Urothelium cell line (cell line): ENCODE data around the gene ADCY5.

ENCODE experiments used
- DNase-seq: peaks from one replicate; pipeline ENCODE4 v3.0.0; 2011; ENCODE audit warnings: low spot score, mixed read lengths
- FAIRE-seq: peaks from 2 replicates; lab custom pipeline; 2011; peaks lifted over from hg19 to GRCh38; lab: Jason Lieb, UNC

ADCY5 gene

DNA sequence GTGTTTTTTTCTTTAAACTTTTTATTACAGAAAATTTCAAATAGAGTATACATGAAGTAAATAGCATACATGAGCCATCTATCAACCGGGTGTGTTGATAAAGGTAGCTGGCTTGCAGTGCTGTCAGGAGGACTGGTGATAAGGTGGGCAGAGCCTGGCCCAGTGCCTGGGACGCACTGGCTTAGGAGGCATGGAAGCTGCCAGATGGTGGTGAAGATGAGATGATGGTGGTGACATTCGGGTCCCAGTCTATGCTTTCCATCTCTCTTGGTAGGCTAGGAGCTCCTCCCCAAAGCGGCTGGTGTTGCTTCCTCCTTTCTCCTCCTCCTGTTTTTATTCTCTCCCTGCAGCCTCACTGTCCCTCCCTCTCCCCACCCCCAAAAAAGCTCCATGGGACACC, 101.7 kb downstream of the ADCY5 start:
- DNase-seq (no peak), FAIRE-seq (no peak)

- DNase-seq (no peak), FAIRE-seq (no peak)
Measured at GRCh38 chr3:123346021-123346420, 102.9 kb downstream of the ADCY5 start.

GRCh38 chr3:123344907-123345594, 103.8 kb downstream of the ADCY5 start:
- DNase-seq (no peak), FAIRE-seq (no peak)

DNA sequence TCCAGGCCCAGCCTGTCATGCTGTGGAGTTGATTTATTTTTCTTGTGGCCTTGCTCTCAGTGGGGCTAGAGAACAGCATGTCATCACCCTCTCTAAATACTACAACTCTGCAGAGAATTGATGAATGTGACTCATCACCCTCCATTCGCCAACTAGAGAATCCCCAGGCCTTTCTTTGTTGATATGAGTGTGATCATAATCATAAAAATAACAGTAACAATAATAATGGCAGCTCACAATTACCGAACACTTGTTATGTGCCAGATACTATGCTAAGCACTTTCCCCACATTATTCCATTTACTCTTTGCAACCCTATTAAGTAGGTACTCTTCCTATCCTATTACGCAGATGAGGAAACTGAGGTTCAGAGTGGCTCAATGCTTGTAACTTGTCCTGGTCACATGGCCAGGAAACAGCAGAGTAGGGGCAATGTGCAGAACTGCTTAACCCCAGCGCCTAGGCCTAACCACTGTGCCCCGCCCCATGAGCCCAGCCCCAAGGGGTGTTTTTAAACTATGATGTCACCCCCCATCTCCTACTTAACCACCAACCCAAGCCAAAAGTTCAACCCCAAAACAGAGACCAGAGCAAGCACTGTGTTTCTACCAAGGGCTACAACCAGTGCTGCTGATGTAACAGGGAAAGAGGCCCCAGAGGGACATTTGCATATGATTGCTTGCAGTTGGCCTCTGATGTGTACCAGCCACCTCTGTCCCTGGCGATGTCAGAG, 104.5 kb downstream of the ADCY5 start:
- FAIRE-seq = no peak
- no peak for DNase-seq

- peak; percentile 53 for FAIRE-seq
- no peak for DNase-seq
Measured at GRCh38 chr3:123343296-123344174, 105.4 kb downstream of the ADCY5 start.

GRCh38 chr3:123342631-123343080, 106.2 kb downstream of the ADCY5 start:
- peak; percentile 56 for FAIRE-seq
- DNase-seq = no peak

DNA sequence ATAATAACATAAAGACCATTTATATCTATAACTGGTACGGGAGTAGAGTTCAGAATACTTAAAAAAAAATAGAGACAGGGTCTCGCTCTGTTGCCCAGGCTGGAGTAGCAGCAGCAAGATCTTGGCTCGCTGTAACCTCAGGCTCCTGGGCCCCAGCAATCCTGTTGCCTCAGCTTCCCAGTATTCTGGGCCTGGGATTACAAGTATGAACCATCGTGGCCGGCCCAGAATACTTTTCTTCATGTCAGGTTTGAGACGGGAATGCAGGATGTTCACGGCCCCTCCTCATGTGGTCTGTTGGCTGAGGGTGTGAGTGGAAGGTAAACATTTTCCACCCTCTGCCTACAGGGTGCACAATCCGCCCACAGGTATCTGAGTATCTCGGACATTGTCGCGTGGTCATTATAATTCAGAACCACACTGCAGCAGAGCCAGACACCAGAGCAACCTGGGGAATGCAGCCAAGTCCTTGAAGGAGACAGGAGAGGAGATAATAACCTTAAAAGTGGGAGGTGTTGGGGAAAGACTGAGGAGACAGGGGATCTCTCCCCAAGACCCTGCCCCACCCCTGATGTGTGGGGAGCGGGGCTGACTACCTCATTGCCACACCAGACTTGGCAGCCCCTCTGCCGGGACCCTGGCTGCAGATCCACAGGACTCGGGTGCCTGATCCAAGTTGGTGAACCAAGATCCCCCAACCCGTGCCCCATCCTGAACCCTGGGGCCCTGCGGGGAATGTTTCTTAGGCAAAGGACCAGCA, 106.8 kb downstream of the ADCY5 start:
- FAIRE-seq = no peak

GRCh38 chr3:123340336-123340735, 108.6 kb downstream of the ADCY5 start:
- no peak for DNase-seq
- FAIRE-seq = no peak

More for the DNA sequence above, 106.8 kb downstream of the ADCY5 start:
- DNase-seq = no peak

DNA sequence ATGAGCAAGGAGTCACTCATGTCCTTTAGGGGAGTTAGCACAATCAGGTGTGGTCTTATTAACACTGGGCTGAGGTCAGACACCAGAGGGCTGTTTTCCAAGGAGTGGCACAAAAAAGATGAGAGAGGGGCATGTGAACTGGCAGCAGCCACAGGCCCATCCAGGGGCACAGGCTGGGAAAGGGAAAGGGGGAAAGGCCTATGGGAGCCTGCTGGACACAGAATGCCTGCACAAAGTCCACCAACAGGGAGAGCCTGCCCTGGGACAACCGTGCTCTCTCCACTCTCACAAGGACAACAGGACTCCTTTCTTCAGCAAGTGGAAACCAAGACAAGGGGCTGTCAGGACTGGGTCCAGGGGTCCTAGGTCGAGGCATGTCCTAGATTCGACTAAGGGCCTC, 109.6 kb downstream of the ADCY5 start:
- DNase-seq = no peak
- no peak for FAIRE-seq

- FAIRE-seq (no peak), DNase-seq (no peak)
Measured at GRCh38 chr3:123338620-123339061, 110.2 kb downstream of the ADCY5 start.

DNA sequence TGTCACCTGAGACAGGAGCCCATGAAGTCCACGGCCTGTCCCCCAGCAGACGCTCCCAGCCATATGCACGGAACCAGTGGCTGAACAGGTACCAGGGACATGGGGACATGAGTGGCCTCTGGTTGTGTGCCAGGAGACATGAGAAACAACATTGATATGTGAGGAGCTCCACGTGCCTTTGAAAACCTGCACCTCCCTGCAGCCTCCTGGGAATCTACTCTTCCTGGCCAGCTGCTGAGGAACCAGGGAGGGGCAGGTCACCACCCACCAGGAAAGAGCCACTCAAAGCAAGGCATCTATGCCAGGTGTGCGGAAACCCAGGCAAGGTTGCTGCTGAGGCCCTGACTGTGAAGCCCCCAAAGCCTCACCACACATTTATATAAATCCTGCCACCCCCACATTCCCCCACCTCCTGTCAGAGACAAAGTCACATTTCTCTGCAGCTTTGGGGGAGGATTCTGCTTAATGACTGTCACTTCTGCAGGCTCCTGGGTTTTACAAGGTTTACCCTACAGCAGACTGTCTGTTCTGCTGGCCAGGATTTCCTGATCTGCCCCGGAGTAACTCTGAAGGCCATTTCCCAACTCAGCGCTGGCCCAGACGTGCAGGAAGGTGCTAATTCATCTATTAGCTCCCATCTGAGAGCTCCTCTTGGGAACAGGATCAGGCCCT, 110.8 kb downstream of the ADCY5 start:
- FAIRE-seq (no peak), DNase-seq (no peak)

DNA sequence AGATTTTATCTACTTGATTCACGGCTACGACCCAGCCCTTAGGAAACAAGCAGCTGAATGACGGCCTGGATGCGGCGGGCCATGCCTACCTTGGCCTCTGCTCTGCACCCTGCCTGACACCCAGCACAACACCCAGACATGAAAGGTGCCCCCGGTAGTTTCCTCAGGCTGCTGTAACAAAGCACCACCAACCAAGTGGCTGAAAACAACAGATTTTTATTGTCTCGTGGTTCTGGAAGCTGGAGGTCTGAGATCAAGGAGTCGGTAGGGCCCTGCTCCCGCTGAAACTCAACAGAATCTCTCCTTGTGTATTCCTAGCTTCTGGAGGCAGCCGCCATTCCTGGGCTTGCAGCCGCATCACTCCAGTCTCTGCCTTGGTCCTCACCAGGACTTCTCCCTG, 111.7 kb downstream of the ADCY5 start:
- DNase-seq = no peak
- no peak for FAIRE-seq

DNA sequence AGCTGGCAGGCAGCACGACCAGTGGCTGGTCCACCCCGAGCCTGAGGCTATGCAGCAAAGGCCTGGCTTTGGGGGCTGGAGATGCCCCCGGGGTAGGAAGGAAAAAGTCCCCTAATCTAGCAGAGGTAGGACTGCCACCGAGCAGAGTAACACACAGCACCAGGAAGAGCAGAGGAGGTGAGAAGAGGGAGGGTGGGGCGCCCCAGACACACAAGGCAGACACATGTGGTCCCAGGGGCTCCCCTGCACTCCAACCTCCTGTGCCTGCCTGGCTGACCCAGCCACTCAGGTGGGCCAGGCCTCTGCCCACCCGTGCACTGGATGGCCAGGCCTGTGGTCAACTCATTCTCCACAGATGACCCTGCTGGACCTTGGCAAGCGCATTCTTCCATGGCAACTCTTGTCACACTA, 112.4 kb downstream of the ADCY5 start:
- DNase-seq (no peak), FAIRE-seq (no peak)

- DNase-seq (no peak), FAIRE-seq (no peak)
Measured at GRCh38 chr3:123336001-123336400, 112.9 kb downstream of the ADCY5 start.

DNA sequence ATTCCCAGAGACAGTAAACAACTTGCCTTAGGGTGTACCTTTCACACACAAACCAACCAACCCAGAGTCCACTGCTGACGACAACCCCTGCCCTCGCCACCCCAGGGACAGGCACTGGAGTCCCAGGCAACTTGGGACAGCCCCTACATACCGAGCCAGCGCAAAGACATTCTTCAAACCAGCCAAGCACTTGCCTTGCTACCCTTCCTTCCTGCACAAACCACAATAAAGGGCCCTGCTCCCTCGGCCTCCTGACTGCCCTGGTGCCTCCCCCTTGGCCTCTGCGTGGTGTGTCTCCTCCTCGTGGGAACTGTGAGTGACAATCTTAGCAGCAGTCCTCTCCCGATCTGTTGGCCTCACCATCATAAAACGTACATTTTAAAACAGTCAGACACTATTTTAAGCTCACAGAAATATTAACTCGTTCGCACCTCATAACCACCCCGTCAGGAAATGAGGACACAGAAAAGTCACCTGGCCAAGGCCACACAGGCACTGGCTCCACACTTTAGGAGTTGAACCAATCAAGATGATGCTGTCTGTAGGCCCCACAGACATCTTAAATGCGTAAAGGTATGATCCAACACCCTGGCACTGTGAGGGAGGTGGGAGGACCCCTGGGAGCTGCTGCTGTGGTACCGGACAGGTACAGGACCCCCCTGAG, 113.8 kb downstream of the ADCY5 start:
- DNase-seq (no peak), FAIRE-seq (no peak)

DNA sequence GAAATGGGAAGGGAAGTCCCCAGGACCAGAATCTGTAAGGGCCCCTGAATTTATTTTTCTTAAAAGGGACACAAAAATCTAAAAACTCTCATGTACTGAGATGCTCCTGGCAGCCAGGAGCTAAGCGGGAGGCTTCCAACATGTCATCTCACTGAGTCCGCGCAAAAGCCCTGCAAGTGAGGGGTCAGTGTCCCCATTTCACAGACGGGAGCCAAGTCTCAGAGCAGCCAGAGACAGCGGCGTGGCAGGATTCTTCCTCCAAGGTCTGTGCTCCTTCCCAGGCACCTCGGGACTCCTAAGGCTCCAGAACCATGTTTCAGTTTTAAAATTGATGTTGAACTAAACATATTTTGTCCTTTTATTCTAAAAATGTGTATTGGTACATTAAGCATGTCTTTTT, 114.8 kb downstream of the ADCY5 start:
- no peak for FAIRE-seq
- DNase-seq = no peak

DNA sequence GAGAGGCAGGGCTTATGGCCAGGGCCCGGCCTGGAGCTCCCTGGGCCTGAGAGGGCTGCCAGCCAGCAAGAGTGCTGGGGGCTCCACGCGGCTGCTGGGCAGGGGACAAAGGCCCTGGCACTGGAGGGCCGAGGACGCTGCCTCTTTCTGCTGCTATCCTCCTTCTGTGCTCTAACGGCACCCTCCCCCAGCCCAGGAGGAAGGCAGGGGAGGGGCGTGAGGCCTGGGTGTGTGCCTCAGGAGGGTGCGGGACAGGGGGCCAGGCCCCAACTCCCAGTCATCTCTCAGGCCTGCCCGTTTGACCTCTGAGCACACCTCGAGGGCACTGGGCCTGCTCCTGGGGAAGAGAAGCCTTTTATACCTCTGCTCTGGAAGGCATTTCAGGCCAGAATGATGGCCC, 115.5 kb downstream of the ADCY5 start:
- no peak for FAIRE-seq
- no peak for DNase-seq

DNA sequence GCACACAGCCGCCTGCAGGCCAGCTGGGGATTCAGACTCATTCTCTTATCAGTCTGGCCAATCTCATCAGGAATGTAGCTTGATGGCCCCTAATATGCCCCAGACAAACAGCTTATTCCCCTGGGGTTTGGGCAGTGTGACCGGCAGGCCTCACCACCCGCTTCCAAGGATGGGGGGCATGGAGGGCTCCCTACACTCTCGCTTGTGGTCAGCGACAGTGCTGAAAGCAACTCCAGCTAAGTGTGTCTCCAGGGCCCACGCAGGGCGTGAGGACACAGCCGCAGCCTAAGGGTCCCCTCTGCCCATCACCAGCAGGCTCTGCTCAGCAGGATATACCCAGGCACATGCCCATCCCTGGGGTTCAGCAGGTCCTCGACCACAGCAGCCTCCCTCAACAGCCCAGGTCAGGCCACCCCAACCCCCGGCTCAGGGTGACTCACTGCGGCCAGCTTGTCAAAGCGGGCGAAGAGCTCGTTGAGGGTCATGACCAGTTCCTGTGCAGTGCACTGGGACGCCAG, 116.7 kb downstream of the ADCY5 start:
- no peak for DNase-seq
- FAIRE-seq = no peak

DNA sequence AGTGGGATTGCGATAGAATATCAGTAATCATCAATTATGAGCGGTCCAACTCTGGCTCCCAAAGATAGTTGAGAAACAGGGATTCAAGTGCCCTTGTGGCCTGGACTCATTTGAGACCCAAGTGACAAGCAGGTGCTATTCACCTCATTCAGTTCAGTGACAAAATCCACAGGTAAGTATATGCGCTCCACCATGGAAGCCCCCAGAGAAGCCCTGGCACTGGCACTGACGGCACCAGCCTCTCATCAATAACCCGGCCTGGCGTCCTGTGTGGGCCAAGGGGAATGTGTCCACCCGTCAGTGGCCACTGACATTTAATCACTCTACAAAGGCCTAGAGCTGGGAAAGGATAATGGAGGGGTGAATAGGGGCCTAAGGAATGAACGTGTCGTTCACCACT, 117.2 kb downstream of the ADCY5 start:
- no peak for DNase-seq
- FAIRE-seq = no peak
